NCI-H1436 (cell line): ENCODE results near the gene MAML1.
"Not testable (repeated sequence)": the region's sequence is repeated elsewhere in the genome, so short reads cannot be mapped to it uniquely, and the experiment has no call there.

Experiments used
- DNase-seq: peaks from one replicate; lab custom pipeline; 2025; lab: John Stamatoyannopoulos, UW

The MAML1 gene

DNA sequence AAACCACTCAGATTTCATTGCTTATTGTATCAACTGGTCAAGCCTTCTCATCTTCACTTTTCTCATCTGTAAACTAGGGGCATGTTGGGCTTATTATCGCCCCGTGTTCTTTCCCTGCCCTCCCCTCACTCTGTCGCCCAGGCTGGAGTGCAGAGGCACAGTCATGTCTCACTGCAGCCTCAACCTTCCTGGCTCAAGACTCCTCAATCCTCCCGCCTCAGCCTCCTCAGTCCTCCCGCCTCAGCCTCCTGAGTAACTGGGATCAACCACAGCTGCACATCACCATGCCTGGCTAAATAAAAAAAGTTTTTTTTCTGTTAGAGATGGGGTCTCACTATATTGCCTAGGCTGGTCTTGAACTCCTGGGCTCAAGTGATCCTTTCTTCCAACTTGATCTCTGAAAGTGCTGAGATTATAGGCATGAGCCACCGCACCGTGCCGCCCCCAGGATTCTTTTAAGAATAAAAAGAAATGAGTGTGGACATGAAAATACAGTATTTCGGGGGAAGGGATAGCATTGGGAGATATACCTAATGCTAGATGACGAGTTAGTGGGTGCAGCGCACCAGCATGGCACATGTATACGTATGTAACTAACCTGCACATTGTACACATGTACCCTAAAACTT lies 2.0 kb downstream of the MAML1 start:
- no peak for DNase-seq

DNA sequence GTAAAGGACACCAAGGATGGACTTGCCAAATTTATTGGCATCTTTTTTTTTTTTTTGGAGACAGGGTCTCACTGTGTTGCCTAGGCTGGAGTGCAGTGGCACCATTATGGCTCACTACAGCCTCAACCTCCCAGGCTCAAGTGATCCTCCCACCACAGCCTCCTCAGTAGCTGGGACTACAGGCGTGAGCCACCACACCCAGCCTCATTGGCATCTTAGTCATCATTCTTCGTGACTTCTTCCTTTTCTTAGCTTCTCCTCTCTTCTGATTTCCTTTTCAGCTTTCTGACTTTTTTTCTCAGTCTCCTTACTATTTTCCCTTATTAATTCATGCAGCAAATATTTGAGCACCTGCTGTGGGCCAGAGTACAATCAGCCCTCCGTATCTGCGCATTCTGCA lies 6.1 kb downstream of the MAML1 start:
- no peak for DNase-seq

DNA sequence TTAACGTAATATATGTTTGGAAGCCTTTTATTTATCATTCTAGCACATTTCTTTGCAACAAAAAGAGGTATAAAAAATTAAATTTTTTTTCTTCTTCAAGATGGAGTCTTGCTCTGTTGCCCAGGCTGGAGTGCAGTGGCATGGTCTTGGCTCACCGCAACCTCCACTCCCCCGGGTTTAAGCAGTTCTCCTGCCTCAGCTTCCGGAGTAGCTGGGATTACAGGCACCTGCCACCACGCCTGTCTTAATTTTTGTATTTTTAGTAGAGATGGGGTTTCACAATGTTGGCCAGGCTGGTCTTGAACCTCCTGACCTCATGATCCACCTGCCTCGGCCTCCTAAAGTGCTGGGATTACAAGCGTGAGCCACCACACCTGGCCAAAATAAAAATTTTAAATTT lies 11.5 kb downstream of the MAML1 start:
- not testable (repeated sequence) for DNase-seq

DNA sequence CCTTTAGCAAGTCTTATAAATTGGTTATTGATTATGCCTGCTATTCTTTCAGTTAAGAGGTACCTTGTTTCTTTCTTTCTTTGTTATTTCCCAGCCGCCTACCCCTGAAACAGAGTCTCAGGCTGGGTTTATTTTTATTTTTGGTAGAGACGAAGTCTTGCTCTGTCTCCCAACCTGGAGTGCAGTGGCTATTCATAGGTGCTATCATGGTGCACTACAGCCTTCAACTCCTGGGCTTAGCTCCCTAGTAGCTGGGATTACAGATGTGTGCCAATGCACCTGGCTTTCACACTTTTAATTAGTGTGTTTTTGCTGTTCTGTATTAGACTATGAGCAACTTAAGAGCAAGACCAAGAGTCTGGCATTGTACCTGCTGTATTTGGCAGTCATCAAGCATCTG lies 14.2 kb downstream of the MAML1 start:
- DNase-seq, result no peak

DNA sequence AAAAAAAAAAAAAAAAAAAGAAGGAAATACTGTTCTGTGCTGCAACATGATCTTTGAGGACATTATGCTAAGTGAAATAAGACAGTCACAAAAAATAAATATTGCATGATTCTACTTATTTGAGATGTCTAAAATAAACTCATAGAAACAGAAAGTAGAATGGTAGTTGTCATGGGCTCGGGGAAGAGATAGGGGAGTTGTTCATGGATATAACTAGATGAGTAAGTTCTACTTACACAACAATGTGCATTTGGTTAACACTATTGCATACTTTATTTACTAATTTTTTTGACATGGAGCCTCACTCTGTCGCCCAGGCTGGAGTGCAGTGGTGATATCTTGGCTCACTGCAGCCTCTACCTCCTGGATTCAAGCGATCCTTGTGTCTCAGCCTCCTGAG lies 15.2 kb downstream of the MAML1 start:
- no peak for DNase-seq

DNA sequence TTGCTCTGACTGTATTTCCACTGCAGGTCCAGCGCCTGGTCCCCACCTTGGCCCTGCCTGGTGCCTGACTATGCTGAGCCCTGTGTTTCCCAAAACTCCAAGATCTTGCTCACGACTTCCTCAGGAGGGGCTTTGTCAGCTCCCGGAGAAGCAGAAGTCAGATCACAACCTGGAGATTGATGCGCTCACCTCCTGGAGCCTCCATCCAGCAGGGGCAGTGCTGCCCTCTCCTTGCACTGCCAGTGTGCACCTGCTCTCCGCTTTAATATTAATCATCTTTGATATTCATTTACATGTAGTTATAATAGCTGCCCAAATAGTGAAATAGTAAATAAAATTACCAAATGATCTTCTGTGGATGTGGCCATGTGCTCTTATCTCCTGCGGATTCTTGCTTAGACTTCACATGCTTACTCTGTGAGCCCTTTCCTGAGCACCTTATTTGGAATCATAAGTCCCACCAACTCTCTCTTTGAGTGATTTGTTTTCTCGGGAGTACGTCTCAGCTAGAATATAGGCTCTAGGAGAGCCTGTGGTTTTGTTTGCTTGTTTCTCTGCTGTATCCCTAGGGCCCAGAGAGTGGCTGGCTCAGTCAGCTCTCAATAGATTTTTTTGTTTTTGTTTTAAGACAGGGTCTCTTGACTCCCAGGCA lies 17.4 kb downstream of the MAML1 start:
- DNase-seq, result no peak

DNA sequence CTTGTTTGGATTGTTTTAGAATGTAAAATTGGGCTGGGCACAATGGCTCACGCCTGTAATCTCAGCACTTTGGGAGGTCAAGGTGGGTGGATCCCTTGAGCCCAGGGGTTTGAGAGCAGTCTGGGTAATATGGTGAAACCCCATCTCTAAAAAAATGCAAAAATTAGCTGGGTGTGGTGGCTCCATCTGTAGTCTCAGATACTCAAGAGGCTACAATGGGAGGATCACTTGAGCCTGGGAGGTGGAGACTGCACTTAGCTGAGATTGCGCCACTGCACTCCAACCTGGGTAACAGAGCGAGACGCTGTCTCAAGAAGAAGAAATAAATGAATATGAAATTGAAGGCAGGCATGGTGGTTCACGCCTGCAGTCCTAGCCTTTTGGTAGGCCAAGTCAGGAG lies 21.3 kb downstream of the MAML1 start:
- DNase-seq, result no peak

DNA sequence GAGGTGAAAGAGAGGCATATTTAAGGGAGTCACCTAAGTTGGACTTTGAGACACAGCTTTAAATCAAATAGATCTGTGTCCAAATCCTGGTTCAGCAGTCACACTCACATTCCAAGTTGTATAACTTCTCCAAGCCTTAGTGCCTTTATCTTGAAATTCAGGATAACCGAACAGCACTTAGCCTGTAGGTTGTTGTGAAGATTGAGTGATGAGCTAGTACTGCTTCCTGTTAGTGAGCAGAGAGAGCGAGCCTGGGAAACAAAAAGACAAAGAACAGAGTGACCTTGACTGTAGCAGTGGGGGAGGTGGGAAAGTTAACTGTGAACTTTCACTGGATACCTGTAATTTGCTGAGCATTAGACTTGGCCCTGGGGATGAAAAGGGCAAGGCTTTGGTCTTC lies 22.4 kb downstream of the MAML1 start:
- no peak for DNase-seq

DNA sequence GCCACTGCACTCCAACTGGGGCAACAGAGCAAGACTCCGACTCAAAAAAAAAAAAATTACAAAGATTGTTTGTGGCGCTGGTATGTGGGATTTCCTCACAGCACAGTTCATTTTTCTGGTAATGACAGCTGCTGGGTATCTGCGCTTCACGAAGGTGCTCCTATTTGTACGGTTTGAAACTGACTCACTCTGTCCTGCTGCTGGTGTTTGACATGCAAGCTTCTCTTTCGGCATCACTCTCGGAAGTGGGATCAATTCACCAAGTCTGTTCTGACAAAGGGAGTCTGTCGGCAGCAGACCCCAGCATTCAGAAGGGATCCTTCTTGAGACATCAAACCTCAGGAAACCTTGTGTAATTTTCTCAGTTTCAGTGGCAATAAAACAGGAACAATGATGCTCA lies 26.3 kb downstream of the MAML1 start:
- no peak for DNase-seq

DNA sequence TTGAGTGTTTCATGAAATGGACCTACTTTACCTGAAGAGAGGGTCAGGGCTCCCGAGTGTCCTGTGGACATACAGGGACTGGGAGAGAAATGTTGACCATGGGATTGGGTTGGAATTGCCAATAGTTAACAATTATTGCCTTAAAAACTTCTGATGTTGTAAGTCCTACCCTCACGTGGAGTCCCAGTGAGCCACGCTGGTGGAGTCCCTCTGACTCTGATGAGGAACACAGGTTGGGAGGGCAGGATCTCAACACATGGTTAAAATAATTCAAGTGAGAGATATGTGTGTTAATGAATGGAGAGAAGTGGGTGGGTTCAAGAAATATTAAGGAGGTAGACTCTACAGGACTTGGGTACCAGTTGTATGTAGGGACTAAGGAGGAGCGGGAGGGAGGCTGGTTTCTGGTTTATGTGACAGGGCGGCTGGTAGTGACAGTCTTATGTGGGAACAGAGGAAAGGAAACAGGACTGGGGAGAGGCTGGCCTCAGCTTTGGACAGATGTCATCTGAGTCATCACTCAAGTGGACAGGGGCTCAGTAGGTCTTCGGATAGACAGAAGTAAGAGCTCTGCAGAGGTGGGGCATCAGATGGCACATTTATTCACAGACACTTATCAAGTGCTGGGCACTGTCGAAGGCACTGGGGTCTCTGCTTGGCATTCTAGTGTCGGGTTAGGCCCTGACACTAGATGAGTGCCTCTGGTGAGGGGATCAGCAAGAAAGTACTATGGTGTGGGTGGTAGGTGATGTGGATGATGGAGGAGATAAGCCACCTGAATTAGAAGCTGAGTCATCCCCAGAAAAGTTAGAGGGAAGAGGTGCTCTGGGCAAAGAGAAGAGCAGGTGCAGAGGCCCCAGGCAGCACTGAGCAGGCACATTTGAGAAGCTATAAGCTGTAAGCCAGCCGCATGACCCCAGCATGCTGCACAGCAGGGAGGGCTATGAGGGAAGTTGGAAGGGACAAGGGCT lies 27.2 kb downstream of the MAML1 start:
- no peak for DNase-seq

DNA sequence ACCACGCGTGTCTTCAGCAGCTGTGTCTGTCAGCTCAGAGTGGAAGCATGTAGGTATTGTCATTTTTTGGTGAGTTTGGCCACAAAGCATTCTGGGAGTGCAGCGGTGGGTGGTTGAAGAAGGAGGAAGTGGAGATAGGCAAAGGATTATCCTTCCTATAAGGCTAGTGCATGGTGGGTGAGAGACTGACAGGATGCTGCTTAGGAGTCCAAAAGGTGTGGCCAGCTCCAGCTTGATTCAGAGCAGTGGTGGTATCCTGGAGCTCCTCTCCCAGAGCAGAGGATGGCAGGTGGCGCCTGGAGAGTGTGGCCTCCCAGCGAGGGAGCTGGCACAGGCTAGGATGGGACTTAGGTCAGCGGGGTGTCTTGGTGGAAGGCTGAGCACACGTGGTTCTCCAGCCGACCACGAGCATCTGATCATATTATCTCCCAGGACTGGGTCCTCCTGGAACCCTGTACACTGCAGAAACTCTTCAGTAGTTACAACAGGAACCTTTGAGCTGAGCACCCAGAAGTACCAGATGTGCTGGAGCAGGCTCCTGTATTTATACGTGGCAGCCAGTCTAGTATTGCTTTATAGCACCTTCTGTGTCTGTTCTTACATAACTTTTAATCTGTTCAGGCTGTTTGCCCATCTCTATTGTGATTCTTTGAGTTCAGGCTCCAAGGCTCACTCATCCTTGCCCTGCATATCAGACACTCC lies 29.6 kb downstream of the MAML1 start:
- no peak for DNase-seq

DNA sequence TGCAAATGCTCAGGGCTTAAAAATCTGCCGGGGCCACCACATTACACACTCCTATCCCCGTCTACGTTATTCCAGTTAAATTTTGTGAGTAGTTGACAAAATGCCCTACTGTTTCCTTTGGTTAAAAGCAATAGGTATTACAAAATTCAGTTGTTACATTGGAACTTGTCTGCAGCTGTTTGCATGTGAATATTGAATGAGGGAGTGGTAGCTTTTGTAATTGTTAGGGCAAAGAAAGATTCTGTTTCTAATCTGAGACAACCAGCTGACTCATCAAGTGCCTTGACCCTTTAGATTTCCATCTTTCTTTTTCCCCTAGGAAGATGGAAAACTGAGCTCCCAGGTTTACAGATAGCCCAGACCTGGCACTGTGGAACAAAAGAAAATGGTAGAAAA lies 30.2 kb downstream of the MAML1 start:
- DNase-seq, result no peak

DNA sequence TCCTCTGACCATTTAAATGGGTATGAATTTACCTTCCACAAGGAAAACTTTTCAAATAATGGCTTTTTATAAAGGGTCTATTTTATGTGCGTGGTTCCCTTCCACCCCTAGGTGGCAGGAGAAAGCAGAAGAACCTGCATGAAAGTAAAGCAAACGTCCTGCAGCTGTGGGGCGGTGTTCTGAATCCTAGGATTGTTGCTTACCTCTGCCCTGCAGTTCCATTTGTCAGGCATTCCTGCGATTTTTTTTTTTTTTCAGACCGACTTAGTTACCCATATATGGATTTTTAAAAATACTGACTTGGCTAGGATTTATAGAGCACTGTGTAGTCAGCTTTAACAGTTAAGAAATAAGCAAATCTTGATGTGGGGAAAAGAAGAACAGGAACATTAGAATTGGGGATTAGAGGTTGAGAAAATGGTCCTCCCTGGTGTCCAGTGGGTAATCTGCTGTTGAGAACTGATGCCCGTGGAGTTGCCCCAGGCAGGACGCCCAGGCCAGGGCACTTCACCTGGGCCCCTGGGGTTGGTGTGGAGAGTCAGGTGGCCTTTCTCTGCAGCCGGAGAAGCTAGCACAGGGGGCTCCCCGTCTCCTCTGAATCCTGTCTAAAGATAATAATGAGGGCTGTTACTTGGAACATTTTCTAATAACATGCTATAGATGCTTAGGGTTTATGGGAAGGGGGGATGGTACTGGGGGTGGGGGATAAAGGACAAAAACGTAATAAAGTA lies 30.8 kb downstream of the MAML1 start:
- peak; percentile 13 for DNase-seq

DNA sequence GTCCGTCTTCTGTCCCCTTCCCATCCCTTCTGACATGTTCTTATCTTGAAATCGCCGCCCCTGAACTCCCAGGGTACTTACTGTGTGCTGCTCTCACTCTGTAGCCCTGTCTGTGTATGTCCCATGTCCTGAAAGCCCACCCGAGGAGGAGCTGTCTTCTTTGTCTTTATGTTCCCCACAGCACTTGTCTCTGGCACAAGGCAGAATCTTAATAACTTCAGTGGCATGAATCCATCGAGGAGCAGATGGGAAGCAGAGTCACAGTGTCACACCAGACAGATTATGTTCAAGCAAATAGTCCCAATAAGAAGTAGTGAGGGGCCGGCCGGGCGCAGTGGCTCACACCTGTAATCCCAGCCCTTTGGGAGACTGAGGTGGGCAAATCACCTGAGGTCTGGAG lies 31.4 kb downstream of the MAML1 start:
- DNase-seq, result no peak

DNA sequence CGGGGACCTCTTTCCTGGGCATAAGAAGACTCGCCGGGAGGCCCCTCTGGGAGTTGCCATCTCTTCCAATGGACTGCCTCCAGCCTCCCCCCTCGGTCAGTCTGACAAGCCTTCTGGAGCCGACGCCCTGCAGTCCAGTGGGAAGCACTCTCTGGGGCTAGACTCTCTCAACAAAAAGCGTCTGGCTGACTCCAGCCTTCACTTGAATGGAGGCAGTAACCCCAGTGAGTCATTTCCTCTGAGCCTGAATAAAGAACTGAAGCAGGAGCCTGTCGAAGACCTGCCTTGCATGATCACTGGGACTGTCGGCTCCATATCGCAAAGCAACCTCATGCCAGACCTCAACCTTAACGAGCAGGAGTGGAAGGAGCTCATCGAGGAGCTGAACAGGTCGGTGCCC lies 32.8 kb downstream of the MAML1 start:
- no peak for DNase-seq

DNA sequence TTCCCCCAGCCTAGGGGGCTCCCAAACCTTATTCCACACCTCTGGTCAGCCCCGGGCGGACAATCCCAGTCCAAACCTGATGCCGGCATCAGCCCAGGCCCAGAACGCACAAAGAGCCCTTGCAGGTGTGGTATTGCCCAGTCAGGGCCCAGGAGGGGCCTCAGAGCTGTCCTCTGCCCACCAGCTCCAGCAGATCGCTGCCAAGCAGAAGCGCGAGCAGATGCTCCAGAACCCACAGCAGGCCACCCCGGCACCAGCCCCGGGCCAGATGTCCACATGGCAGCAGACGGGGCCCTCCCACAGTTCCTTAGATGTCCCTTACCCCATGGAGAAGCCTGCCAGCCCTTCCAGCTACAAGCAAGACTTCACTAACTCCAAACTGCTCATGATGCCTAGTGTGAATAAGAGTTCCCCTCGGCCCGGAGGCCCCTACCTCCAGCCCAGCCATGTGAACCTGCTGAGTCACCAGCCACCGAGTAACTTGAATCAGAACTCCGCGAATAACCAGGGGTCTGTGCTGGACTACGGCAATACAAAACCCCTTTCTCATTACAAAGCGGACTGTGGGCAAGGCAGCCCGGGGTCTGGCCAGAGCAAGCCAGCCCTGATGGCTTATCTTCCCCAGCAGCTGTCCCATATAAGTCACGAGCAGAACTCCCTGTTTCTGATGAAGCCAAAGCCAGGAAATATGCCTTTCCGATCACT lies 33.6 kb downstream of the MAML1 start:
- no peak for DNase-seq

DNA sequence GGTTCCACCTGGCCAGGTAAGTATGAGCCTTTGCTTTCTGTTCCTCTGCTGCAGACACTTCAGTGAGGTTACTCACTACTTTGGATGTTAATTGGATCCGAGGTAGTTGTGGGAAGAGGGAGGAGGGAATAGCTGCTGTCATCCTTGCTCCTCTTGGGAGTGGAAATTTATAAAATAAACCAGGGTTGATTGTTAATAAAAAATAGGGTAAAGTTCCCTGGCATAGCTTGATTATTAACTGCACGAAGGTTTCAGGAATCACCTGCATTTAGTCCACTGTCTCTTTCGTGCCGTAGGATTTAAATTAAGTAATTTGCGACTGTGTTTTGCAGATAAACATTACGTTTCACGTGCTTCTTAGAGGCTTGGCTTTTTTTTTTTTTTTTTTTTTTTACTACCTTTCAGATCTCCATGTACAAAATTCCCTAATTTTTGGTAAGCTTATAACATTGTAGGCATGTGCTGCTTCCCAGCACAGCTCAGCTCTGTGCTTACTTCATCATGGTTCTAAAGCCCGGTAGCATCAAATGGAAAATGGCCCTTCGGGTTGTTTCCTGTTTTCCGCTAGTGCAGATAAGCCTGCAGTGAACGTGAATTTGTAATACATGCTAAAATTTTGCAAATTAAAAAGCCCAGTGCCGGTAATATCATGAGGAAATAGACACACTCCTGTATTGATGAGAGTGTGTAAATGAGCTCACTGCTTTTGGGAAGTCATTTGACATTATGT lies 34.3 kb downstream of the MAML1 start:
- no peak for DNase-seq

DNA sequence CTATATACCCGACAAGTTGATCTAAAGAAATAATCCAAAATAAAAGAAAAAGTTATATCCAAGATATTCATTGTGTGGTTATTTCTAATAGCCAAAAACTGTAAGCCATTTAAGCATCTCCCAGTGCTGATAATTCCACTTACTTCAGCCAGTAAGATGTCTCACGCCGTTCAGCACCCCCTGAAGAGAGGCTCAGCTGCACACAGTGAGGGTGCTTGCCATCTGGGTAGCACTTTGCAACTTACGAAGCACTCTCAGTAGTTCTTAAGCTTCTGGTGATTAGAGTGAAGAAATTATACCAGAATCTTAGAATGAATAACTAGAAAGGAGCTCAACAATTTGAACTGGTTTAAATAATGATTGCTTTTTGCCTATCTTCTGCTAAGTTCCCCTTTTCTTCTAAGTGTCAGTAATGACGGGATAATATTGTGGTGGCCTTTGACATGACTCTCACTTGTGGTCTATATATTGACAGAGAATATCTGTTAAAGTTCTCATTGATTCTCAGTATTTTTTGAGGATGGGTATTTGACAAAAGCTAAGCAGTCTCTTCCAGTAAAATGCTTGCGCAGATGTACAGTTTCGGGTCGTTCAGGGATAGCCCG lies 35.0 kb downstream of the MAML1 start:
- no peak for DNase-seq

DNA sequence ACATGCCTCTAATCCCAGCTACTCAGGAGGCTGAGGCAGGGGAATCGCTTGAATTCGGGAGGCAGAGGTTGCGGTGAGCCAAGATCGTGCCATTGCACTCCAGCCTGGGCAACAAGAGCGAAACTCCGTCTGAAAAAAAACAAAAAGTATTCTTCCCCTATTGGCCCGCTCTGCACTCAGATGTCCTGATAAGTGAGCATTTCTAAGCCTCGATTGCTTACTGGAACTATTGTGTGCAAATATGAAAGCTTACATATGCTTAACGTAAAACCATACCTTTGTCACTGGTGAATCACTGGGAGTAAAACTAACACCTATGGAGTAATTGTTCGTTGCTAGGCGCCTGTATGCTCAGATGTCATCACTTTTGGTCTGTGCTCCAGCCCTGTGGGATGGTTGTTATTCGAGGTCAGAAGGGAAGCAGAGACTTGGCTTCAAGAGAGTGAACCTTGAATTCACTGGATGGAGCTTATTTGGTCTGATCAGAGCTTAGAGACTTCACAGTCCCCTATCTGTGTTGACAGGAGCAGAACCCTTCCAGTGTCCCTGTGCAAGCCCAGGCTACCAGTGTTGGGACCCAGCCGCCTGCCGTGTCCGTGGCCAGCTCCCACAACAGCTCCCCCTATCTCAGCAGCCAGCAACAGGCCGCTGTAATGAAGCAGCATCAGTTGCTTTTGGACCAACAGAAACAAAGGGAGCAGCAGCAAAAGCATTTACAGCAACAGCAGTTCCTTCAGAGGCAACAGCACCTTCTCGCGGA lies 35.9 kb downstream of the MAML1 start:
- DNase-seq, result no peak
